GM12891 (cell line): ENCODE measurements around the gene MEAF6.
"Not testable (repeated sequence)": the region's sequence is repeated elsewhere in the genome, so short reads cannot be mapped to it uniquely, and the experiment has no call there.

Experiments used
- DNase-seq: peaks from one replicate; pipeline ENCODE4 v3.0.0; 2011; ENCODE audit warnings: low spot score; ENCODE audit not compliant: insufficient read length
- FAIRE-seq: peaks from 2 replicates; lab custom pipeline; 2011; peaks lifted over from hg19 to GRCh38; lab: Jason Lieb, UNC
- PAX5 ChIP-seq: IDR thresholded peaks from 2 replicates; pipeline ENCODE4 v1.6.1; 2011; ENCODE audit warnings: low read length, moderate library complexity, mild to moderate bottlenecking; ENCODE audit not compliant: insufficient read depth, severe bottlenecking
- POLR2A ChIP-seq: IDR thresholded peaks from 2 replicates; pipeline ENCODE4 v1.6.1; 2011; ENCODE audit warnings: low read depth, low read length, control low read depth
- POLR2AphosphoS5 ChIP-seq: IDR thresholded peaks from 2 replicates; pipeline ENCODE4 v1.6.1; 2011; ENCODE audit warnings: low read depth, low read length, control low read depth
- POU2F2 ChIP-seq: IDR thresholded peaks from 2 replicates; pipeline ENCODE4 v1.6.1; 2011; ENCODE audit warnings: low read depth, mild to moderate bottlenecking, control low read depth, low read length, moderate library complexity
- SPI1 ChIP-seq: IDR thresholded peaks from 2 replicates; pipeline ENCODE4 v1.6.1; 2011; ENCODE audit warnings: low read depth, low read length, control low read depth
- TAF1 ChIP-seq: IDR thresholded peaks from 2 replicates; pipeline ENCODE4 v1.6.1; 2011; ENCODE audit warnings: low read depth, low read length, control low read depth

The MEAF6 gene

GRCh38 chr1:37519613-37520012 is 5.0 kb upstream of the MEAF6 start:
- TF ChIP-seq POLR2AphosphoS5 (no peak), PAX5 (no peak), POLR2A (no peak), SPI1 (no peak), POU2F2 (no peak), TAF1 (no peak)
- FAIRE-seq (no peak), DNase-seq (no peak)

GRCh38 chr1:37518929-37519328 is 4.4 kb upstream of the MEAF6 start:
- not testable (repeated sequence) for DNase-seq, FAIRE-seq

GRCh38 chr1:37518241-37518640 is 3.7 kb upstream of the MEAF6 start:
- not testable (repeated sequence) for FAIRE-seq

GRCh38 chr1:37517569-37517968 is 3.0 kb upstream of the MEAF6 start:
- DNase-seq (no peak), FAIRE-seq (no peak)
- TF ChIP-seq TAF1 (no peak), SPI1 (no peak), PAX5 (no peak), POLR2AphosphoS5 (no peak)

More at GRCh38 chr1:37518241-37518640, 3.7 kb upstream of the MEAF6 start:
- DNase-seq, result not testable (repeated sequence)

- peak; percentile 35 for FAIRE-seq
Observed at GRCh38 chr1:37515185-37516034, 844 bp upstream of the MEAF6 start.

GRCh38 chr1:37513795-37514349 is 694 bp downstream of the MEAF6 start:
- TF ChIP-seq TAF1 (no peak), POLR2AphosphoS5 (no peak), POLR2A (no peak; the same call in 1 of the 2 replicates), PAX5 (no peak)
- DNase-seq (peak; percentile 42), FAIRE-seq (peak; percentile 5)

More at GRCh38 chr1:37515185-37516034, 844 bp upstream of the MEAF6 start:
- TF ChIP-seq SPI1, result no peak
- TF ChIP-seq TAF1, result no peak
- no peak for TF ChIP-seq POLR2AphosphoS5
- no peak for TF ChIP-seq POLR2A
- no peak for TF ChIP-seq POU2F2
- TF ChIP-seq PAX5, result no peak
- no peak for DNase-seq

GRCh38 chr1:37509181-37509580 is 5.4 kb downstream of the MEAF6 start:
- no peak for FAIRE-seq
- TF ChIP-seq POU2F2, result no peak
- TF ChIP-seq TAF1, result no peak
- TF ChIP-seq SPI1, result no peak
- no peak for TF ChIP-seq POLR2A
- no peak for TF ChIP-seq PAX5
- no peak for TF ChIP-seq POLR2AphosphoS5
- DNase-seq, result no peak

GRCh38 chr1:37506740-37507139 is 7.8 kb downstream of the MEAF6 start:
- no peak for FAIRE-seq

GRCh38 chr1:37502791-37503190 is 11.8 kb downstream of the MEAF6 start:
- not testable (repeated sequence) for DNase-seq, FAIRE-seq

More at GRCh38 chr1:37506740-37507139, 7.8 kb downstream of the MEAF6 start:
- TF ChIP-seq TAF1, result no peak
- DNase-seq, result no peak

- no peak for FAIRE-seq
- TF ChIP-seq POLR2A (no peak), SPI1 (no peak), PAX5 (no peak), POU2F2 (no peak), POLR2AphosphoS5 (no peak), TAF1 (no peak)
- no peak for DNase-seq
Observed at GRCh38 chr1:37502104-37502503, 12.5 kb downstream of the MEAF6 start.

GRCh38 chr1:37501661-37502060 is 12.9 kb downstream of the MEAF6 start:
- FAIRE-seq, result no peak
- TF ChIP-seq TAF1 (no peak), POU2F2 (no peak), SPI1 (no peak), POLR2A (no peak), PAX5 (no peak), POLR2AphosphoS5 (no peak)
- no peak for DNase-seq
